Measurements from ENCODE around the gene NHLRC1. TPM values are rescaled to one million over a fixed set of nuclear protein-coding genes. Genes with fewer than 3 reads are reported as not detected.
A peak's percentile ranks its signal among the peaks of the same experiment; 100 is the strongest.

NHLRC1 gene
- total and polyA plus RNA-seq, 9 of the 15 experiments (the other 6 are each of a cell fraction or from before 2014, with no cell fraction given), result not detected

DNA sequence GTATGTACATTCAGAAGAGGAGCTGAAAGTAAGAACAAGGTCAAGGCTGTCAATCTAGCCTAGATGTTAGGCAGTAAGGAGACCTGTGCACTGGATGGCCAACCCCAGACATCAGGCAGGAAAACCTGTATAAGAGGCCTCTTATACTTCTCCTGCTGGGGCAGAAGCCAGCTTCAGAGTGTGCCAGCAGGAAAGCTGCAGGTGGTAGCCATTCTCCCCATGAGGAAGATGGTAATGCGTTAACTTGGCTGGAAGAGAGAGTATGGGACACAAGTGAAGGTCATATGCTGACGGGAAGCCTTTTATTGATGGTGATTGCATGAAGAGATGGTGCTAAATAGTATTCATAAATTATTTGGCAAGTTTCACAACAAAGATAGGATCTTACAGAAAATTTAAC lies 20.6 kb downstream of the NHLRC1 start:
- Histone ChIP-seq H4K20me1 (replicated peaks; ENCODE audit: control insufficient read depth, insufficient read depth, low read length) (no peaks in the 10 kb centered on the region), H2AFZ (ENCODE audit: low read depth, low read length) (no peak overlapping the region), H3K36me3 (ENCODE audit: control insufficient read depth, insufficient read depth, low read length) (no peaks in the 10 kb centered on the region), H3K4me1 (replicated peaks in 1 of 2; ENCODE audit: control insufficient read depth in 2 of 2, insufficient read depth in 2 of 2, low read length in 2 of 2) (no peaks in the 10 kb centered on the region; a peak in 1 of 5 replicates), H3K79me2 (ENCODE audit: control insufficient read depth, insufficient read depth, low read length) (no peaks in the 10 kb centered on the region), H3K4me2 (ENCODE audit: insufficient read depth, low read length) (no peak overlapping the region), H3K27me3 (ENCODE audit: control insufficient read depth in 2 of 2, insufficient read depth in 2 of 2, low read length in 2 of 2) (no peaks in the 10 kb centered on the region), H3K27ac (ENCODE audit: extremely low read depth, low read depth, low read length) (no peak overlapping the region), H3K4me3 (no peak overlapping the region), H3K9ac (ENCODE audit: insufficient read depth in 1 of 2, low read depth in 2 of 2, low read length in 2 of 2) (no peak overlapping the region), H3K9me1 (ENCODE audit: control insufficient read depth, insufficient read depth, low read length) (no peaks in the 10 kb centered on the region), H3K9me3 (replicated peaks; ENCODE audit: control insufficient read depth, insufficient read depth, low read depth, low read length) (no peaks in the 10 kb centered on the region)
- 74% methylated on average over 2 of the region's 2 CpGs for WGBS (ENCODE audit: insufficient coverage, low coverage, missing lambda C conversion rate)
- DNase-seq (ENCODE audit: extremely low read depth in 1 of 4, low spot score in 3 of 4) (no peak), ATAC-seq (no peak), FAIRE-seq (no peak)
- no TSS peak for BruUV-seq (replicated peaks)
- POLR2A ChIA-PET, result interaction anchor here (0.8 to 1.7 kb wide), 4 partner anchors 13 to 114 kb away, joined by 3 to 4 read pairs (median 3); partner anchors contain the start of gene KIF13A
- no peak for TF ChIP-seq SETDB1 (IDR thresholded peaks at IDR 0.05; ENCODE audit: low read length)
- CTCF ChIA-PET (ENCODE audit: low intra/inter-chr PET ratio), result no interaction called here
- in situ Hi-C loops (cut with MboI), result no loop called here
- intact Hi-C loops (cut with micrococcal nuclease), result no loop called here

DNA sequence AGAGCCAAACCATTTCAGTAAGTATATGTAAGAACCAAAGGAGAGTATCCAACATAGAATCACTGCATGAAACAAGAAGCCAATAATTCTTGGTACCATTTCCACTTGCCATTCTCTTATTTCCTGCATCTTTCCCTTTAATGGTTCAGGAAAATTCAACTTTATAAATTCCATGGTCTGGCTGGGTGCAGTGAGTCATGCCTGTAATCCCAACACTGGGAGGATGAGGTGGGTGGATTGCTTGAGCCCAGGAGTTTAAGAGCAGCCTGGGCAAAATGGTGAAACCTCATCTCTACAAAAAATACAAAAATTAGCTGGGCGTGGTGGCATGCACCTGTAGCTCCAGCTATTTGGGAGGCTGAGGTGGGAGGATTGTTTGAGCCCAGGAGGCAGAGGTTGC lies 21.2 kb downstream of the NHLRC1 start:
- no peaks in the 10 kb centered on the region for H3K36me3 ChIP-seq (ENCODE audit: control insufficient read depth, insufficient read depth, low read length)
- no peaks in the 10 kb centered on the region; a peak in 1 of 5 replicates for H3K4me1 ChIP-seq (replicated peaks in 1 of 2; ENCODE audit: control insufficient read depth in 2 of 2, insufficient read depth in 2 of 2, low read length in 2 of 2)
- DNase-seq (ENCODE audit: extremely low read depth in 1 of 4, low spot score in 3 of 4) (no peak), ATAC-seq (no peak), FAIRE-seq (no peak)
- no peak overlapping the region for H3K4me2 ChIP-seq (ENCODE audit: insufficient read depth, low read length)
- H3K9ac ChIP-seq (ENCODE audit: insufficient read depth in 1 of 2, low read depth in 2 of 2, low read length in 2 of 2), result no peak overlapping the region
- intact Hi-C loops (cut with micrococcal nuclease), result no loop called here
- ChIA-PET POLR2A (no interaction called here), CTCF (ENCODE audit: low intra/inter-chr PET ratio) (no interaction called here)
- no peak overlapping the region for H3K27ac ChIP-seq (ENCODE audit: extremely low read depth, low read depth, low read length)
- no peak overlapping the region for H3K4me3 ChIP-seq
- no peaks in the 10 kb centered on the region for H4K20me1 ChIP-seq (replicated peaks; ENCODE audit: control insufficient read depth, insufficient read depth, low read length)
- in situ Hi-C loops (cut with MboI), result no loop called here
- BruUV-seq (replicated peaks), result no TSS peak
- H3K9me3 ChIP-seq (replicated peaks; ENCODE audit: control insufficient read depth, insufficient read depth, low read depth, low read length), result no peaks in the 10 kb centered on the region
- TF ChIP-seq, protein P1, sequence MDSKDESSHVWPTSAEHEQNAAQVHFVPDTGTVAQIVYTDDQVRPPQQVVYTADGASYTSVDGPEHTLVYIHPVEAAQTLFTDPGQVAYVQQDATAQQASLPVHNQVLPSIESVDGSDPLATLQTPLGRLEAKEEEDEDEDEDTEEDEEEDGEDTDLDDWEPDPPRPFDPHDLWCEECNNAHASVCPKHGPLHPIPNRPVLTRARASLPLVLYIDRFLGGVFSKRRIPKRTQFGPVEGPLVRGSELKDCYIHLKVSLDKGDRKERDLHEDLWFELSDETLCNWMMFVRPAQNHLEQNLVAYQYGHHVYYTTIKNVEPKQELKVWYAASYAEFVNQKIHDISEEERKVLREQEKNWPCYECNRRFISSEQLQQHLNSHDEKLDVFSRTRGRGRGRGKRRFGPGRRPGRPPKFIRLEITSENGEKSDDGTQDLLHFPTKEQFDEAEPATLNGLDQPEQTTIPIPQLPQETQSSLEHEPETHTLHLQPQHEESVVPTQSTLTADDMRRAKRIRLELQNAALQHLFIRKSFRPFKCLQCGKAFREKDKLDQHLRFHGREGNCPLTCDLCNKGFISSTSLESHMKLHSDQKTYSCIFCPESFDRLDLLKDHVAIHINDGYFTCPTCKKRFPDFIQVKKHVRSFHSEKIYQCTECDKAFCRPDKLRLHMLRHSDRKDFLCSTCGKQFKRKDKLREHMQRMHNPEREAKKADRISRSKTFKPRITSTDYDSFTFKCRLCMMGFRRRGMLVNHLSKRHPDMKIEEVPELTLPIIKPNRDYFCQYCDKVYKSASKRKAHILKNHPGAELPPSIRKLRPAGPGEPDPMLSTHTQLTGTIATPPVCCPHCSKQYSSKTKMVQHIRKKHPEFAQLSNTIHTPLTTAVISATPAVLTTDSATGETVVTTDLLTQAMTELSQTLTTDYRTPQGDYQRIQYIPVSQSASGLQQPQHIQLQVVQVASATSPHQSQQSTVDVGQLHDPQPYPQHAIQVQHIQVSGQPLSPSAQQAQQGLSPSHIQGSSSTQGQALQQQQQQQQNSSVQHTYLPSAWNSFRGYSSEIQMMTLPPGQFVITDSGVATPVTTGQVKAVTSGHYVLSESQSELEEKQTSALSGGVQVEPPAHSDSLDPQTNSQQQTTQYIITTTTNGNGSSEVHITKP (IDR thresholded peaks at IDR 0.05; ENCODE audit: partially characterized antibody), result peak; percentile 38
- TF ChIP-seq NONO (IDR thresholded peaks at IDR 0.05; ENCODE audit: low read depth in 2 of 2, low read length in 1 of 2), result no peak
- no peaks in the 10 kb centered on the region for H3K27me3 ChIP-seq (ENCODE audit: control insufficient read depth in 2 of 2, insufficient read depth in 2 of 2, low read length in 2 of 2)
- H3K9me1 ChIP-seq (ENCODE audit: control insufficient read depth, insufficient read depth, low read length), result no peaks in the 10 kb centered on the region
- H2AFZ ChIP-seq (ENCODE audit: low read depth, low read length), result no peak overlapping the region
- H3K79me2 ChIP-seq (ENCODE audit: control insufficient read depth, insufficient read depth, low read length), result no peaks in the 10 kb centered on the region
- 50% methylated on average over 1 of the region's 1 CpG for WGBS (ENCODE audit: insufficient coverage, low coverage, missing lambda C conversion rate)

All from K562 (cell line).